GM19324 (cell line): ENCODE measurements around the gene RTN4RL2.

ENCODE experiments used
- ATAC-seq: cut with Tn5 transposase; IDR thresholded peaks from one replicate; pipeline ENCODE4 v1.9.1; 2021; ENCODE audit warnings: mild to moderate bottlenecking, moderate library complexity; ENCODE audit not compliant: unreplicated experiment, low FRiP score

Gene RTN4RL2

DNA sequence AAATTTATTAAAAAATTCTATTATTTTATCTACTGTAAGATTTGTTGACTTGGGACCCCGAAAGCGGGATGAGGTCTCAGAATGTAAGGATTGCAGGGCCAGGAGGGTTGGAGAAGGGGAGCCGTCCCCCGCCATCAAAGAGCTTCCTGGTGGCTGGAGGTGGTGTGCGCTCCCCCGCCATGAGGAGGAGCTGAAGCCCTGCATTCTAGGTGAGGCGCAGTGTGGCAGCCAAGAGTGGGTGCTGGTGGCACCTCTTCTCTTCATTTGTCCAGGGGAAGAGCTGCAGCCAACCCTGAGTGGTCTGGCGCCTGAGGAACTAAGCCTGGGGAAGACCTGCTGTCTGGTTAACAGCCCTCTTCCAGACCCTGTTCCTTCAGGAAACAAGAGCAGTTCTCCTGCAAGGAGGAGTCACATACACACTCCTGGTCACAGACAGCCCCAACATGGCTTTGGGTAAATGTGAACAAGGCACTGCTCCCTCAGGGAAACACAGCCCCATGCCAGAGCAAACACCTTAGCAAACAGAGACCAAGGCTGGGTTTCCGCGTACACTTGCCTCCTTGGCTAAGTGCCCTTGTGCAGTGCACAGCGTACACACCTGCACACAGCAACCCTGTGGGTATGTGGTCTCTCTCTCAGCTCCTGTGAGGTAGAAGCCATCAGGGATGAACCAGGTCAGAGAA lies 17.3 kb downstream of the RTN4RL2 start:
- no peak for ATAC-seq

GRCh38 chr11:57479021-57479663 lies 18.8 kb downstream of the RTN4RL2 start:
- ATAC-seq, result no peak

- no peak for ATAC-seq
Measured at GRCh38 chr11:57479911-57480310, 19.6 kb downstream of the RTN4RL2 start.

- no peak for ATAC-seq
Measured at GRCh38 chr11:57480409-57481137, 20.2 kb downstream of the RTN4RL2 start.

GRCh38 chr11:57481315-57481714 lies 21.0 kb downstream of the RTN4RL2 start:
- ATAC-seq, result no peak

DNA sequence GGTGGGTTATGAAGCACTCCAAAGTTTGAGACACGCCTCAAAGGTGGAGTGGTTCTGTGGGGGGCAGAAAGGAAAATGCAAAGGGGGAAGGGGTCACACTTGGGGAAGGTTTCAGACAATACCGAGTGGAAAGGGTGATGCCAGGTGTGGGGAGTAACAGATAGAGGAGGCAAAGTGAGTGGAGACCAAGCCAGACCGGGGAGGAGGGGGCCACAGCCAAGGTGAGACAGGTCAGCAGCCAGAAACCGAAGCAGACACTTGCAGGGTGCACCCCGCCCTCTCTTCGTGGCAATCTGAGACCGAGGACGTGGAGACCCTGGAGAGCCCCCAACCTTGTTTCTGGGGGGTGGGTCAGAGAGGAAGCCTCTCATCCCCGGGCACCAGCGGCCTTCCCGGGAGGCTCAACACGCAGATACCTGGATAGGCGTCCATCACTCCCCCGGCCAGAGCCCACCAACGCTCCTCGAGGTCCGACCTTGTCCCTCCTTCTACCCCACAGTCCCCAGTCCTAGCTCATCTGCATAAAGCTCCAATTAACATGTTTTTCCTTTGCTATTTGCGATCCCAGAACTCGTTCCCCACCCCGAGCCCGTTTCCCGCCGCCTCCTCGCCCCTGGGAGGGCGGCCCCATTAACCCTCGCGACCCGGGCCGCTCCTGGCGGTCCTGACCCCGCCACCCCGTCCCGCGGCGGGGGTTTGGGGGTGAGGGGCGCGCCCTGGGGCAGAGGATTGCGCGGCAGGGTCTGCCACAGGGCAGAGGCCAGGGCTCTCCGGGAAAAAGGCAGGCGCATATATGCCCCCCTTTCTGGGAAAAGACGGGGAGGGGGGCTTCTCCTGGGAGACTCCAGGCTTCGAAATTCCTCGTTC lies 21.8 kb downstream of the RTN4RL2 start:
- no peak for ATAC-seq

- ATAC-seq, result no peak
Measured at GRCh38 chr11:57482782-57483561, 22.6 kb downstream of the RTN4RL2 start.

- no peak for ATAC-seq
Measured at GRCh38 chr11:57483562-57483918, 23.2 kb downstream of the RTN4RL2 start.

- ATAC-seq, result peak; percentile 49
Measured at GRCh38 chr11:57484141-57484710, 23.9 kb downstream of the RTN4RL2 start.

- ATAC-seq, result no peak
Measured at GRCh38 chr11:57485217-57485990, 25.1 kb downstream of the RTN4RL2 start.

- no peak for ATAC-seq
Measured at GRCh38 chr11:57487021-57487778, 26.9 kb downstream of the RTN4RL2 start.

DNA sequence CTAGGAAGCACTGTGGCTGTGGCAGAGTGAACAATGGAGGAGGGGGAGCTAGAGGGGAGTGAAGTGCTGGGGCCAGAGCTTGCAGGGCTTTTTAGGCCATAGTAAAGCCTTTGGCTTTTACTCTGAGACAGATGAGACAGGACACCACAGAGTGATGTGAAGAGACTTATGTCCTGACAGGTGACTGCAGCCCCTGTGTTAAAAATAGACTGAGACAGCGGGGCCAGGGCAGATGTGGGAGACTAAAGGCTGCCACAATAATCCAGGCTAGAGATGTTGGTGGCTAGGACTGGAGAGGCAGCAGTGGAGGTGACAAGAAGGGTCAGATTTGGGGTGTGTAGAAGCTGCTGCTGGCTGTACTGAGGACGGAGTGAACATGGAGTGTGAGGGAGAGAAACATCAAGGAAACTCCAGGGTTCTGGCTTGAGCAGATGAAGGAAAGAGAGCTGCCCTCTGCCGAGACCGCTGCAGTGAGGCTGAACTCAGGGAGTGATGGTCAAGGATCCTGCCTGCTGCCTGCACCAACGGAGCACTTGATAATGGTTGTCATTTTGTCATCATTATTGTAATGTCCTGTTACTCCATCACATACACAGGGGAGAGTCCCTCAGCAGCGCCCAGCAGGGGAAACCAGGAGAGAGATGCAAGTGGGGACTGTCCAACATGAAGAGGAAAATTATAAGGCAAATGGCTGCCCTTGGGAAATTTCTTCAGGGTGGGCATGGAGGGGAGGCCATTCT lies 27.8 kb downstream of the RTN4RL2 start:
- ATAC-seq, result no peak

DNA sequence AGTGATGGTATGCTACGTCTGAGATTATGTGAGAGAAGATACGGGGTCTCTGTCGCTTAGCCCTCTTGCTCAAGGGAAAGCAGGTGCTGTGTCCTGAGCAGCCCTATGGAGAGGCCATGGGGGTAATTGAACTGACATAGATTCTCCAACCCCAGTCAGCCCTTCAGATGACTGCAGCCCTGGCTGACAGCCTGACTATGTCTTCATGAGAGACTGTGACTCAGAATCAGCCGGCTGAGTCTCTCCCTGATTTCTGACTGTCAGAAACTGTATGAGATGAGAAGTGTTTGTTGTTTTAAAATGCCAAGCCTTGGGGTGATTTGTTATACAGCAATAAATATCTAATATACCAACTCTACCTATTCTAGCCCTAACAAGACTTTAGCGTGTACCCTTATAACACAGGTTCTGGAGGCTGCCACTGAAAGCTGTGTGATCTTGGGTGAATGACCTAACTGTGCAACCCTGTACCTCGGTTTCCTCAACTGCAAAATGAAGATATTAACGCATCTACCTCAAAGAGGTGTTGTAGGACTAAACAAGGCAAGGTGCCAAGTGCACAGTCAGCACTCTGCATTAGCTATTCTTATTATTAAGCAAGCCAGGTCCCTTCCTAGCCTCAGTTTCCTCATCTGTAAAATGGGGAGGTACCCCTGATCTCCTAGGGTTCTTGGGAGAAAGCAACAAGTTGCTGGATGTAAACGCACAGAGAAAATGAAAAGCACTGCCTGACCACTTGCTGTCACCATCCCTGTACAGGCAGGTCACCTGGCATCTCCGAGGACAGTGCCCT lies 30.3 kb downstream of the RTN4RL2 start:
- ATAC-seq, result no peak

DNA sequence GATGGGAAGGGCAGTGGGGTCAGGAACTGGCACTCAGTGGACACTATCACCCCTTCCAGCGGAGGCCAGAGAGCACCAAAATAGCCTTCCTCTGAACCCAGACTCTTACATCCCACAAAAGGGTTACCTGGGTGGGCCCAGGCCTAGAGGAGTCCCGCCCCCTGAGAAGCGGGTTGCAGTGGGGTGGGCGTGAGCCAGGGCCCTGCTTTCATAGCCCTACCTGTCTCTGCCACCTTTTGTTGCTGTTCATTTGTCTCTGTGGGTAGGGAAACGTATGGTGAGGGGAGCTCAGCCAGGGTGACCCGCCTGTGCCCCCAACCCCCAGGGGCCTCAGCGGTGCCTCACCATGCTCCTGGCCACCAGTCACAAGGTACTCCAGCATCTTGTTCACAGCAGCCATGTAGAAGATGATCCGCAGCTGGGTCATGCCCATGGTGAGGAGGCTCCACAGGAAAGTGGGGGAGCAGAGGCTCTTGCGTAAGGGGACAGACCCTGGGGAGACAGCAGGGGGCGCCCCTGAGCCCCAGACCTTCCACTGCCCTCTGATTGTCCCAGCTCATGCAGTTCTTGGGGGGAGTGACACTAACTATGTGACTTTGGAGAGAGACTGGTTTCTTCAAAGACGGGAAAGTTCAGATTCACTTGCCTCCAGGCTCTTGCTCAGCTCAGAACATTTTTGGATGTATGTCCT lies 31.2 kb downstream of the RTN4RL2 start:
- no peak for ATAC-seq

DNA sequence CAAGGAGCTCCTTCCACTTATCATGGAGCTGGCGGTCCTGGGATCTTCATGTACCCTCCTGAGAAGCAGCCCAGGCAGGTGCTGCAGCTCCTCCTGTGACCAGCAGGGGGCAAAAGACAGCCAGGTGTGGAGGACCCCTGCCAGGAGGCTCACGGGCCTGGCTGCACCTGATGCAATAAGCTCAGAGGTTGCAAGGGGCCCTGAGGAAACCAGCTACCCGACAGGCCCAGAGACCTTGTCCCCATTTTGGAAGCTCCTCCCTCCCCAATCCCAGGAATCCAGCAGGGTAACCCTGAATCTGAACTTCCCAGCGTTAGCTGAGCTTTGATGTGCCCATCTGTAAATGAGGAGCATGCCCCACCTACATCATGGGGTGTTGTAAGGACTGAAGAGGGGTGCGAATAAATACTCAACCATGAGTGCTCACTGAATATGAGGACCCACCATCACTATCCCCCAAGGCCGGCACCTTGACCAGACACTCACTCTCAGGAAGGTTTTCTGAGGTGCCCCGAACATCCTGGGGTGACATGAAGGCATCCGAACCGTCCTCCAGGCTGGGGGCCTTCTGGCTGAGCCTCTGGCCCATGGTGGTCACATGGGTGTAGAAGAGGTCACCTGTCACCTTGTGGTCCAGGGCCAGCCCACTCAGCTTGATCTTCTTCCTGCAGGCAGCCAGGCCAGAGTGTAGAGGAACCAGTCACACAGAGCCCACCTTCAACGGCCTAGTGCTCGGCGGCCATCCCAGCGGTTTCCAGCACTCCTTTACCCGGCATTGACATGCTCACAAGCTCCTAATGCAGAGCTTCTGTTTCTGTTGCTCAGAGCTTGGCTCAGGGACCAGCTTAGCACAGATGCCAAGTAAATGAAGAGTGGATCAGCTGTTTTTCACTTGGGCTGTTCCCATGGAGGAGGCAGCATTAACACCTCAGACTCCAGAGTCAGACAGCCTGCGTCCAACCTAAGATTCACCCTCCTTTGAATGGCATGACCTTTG lies 33.5 kb downstream of the RTN4RL2 start:
- no peak for ATAC-seq
